Fibroblast of skin of left biceps (primary cell): ENCODE measurements around the gene GTF2A1L.
A peak's percentile ranks its signal among the peaks of the same experiment; 100 is the strongest.
"Not testable (repeated sequence)": the region's sequence is repeated elsewhere in the genome, so short reads cannot be mapped to it uniquely, and the experiment has no call there.

Source experiments
- DNase-seq, 2 experiments: peaks; one replicate each; pipeline ENCODE4 v3.0.0-alpha.2; 2013; ENCODE audit warnings: low read depth in 2 of 2

The GTF2A1L gene

GRCh38 chr2:48613211-48613610, 4.4 kb upstream of the GTF2A1L start:
- DNase-seq: no peak

GRCh38 chr2:48614581-48614980, 3.1 kb upstream of the GTF2A1L start:
- not testable (repeated sequence) for DNase-seq

- DNase-seq: no peak
These were observed 1.9 kb downstream of the GTF2A1L start for GRCh38 chr2:48619526-48619925.

DNA sequence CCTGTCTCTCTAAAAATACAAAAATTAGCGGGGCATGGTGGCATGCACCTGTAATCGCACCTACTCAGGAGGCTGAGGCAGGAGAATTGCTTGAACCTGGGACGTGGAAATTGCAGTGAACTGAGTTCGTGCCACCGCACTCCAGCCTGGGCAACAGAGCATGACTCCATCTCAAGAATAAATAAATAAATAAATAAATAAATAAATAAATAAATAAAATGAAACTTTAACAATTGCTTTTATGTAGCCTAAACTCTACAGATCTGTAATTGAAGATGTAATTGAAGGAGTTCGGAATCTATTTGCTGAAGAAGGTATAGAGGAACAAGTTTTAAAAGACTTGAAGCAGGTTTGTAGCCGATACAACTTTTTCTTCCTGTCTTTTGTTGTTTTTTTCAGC, 2.9 kb downstream of the GTF2A1L start:
- DNase-seq: no peak

- not testable (repeated sequence) for DNase-seq
These were observed 5.0 kb downstream of the GTF2A1L start for GRCh38 chr2:48622691-48623090.

DNA sequence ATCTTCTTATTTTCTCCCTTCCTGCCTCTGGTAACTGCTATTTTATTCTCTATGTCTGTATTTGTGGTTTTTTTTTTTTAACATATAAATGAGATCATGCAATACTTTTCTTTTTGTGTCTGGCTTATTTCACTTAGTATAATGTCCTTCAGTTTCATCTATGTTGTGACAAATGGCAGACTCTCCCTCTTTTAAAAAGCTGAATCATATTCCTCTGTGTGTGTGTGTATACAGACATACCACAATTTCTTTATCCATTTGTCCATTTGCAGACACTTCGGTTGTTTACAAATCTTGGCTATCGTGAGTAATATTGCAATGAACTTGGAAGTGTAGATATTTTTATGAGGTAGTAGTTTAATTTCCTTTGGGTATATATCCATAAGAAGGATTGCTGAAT, 7.0 kb downstream of the GTF2A1L start:
- no peak for DNase-seq

DNA sequence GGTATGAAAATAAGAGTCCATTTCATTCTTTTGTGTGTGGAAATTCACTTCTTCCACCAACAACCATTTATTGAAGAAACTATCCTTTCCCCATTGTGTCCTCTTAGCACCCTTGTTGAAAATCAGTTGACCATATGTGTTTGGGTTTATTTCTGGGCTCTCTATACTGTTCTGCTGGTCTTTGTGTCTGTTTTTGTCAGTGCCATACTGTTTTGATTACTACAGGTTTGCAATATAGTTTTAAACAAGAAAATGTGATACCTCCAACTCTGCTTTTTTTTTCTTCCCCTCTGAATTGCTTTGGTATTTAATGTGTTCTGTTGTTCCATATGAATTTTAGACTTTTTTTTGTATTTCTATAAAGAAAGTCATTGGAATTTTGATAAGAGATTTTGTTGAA, 8.4 kb downstream of the GTF2A1L start:
- no peak for DNase-seq

GRCh38 chr2:48633143-48633542, 15.5 kb downstream of the GTF2A1L start:
- DNase-seq: no peak

DNA sequence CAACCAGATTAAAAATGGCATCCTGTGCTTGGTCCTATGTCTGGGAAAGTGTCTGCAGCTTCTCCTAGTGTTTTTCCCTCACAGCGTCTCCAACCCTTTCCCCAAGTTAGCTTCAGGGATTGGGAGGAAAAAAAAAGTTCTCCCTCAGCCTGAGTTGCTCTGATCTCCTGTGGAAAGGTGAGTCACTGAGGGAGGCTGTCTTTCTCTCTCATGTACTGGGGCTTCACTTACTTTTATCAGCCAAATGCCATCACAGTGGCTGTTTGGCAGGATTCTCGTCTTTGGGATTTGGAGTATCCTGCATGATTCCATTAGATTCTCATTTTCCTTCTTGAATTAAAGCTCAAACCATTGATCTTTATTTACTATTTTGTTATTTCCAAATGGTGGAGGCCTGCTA, 18.1 kb downstream of the GTF2A1L start:
- no peak for DNase-seq

DNA sequence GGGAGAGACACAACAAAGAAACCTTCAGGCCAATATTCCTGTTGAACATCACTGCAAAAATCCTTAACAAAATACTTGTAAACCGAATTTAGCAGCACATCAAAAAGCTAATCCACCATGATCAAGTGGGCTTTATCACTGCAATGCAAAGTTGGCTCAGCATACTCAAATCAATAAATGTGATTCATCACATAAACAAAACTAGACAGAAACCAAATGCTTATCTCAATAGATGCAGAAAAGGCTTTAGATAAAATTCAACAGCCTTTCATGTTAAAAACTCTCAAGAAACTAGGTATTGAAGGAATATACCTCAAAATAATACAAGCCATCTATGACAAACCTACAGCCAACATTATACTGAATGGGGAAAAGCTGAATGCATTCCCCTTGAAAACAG, 20.6 kb downstream of the GTF2A1L start:
- DNase-seq: no peak

- DNase-seq: peak; percentile 85 to 87
These were observed 33.6 kb downstream of the GTF2A1L start for GRCh38 chr2:48651158-48651790.

DNA sequence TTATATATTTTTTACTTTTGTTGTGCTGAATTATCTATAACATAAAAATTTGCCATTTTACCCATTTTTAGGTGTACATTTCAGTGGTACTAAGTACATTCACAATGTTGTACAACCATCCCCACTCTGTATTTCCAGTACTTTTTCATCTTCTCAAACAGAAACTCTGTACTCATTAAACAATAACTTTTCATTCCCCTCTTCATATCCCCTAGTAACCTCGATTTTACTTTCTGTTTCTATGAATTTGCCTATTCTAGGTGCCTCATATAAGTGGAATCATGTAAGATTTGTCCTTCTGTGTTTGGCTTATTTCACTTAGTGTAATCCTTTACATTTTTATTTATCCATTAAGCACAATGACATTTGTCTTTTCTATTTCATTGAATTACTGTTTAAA, 51.3 kb downstream of the GTF2A1L start:
- no peak for DNase-seq

DNA sequence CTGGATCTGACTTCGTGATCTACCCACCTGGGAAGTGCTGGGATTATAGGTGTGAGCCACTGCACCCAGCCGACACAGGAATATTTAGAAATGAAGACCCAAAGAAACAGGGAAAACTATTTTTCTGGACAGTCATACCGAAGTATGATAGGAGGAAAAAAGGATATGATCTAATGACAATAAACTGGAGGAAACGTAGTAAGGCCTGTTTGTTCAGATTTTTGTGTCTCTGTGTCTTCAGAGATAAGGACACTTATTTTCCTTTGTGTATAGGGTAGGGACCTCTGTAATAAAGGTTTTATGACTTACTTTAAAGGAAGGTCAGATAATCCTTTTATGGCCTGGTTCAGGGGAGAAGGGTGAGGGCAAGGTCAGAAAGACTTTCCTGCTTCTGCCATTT, 55.9 kb downstream of the GTF2A1L start:
- no peak for DNase-seq

- DNase-seq: no peak
These were observed 57.3 kb downstream of the GTF2A1L start for GRCh38 chr2:48674933-48675332.

DNA sequence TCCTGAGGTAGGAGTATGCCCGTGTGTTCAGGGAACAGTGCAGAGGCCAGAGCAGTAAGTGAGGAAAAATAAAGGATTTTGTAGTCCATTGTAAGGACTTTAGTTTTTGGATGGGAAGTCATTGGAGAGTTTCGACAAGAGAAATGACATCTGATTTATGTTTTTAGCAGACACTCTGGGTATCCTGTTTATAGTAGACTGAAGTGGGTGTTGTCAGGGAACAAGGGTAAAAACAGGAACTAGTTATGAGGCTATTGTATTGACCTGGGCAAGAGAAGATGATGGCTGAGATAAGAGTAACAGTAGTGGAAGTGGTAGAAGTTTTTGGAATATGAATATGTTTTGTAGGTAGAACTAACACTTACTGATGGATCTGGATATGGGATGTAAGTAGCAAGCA, 59.8 kb downstream of the GTF2A1L start:
- no peak for DNase-seq

GRCh38 chr2:48685126-48685525, 67.5 kb downstream of the GTF2A1L start:
- no peak for DNase-seq

- DNase-seq: no peak
These were observed 74.5 kb downstream of the GTF2A1L start for GRCh38 chr2:48691935-48692691.

GRCh38 chr2:48693066-48693465, 75.4 kb downstream of the GTF2A1L start:
- no peak for DNase-seq

GRCh38 chr2:48693645-48694044, 76.0 kb downstream of the GTF2A1L start:
- no peak for DNase-seq

DNA sequence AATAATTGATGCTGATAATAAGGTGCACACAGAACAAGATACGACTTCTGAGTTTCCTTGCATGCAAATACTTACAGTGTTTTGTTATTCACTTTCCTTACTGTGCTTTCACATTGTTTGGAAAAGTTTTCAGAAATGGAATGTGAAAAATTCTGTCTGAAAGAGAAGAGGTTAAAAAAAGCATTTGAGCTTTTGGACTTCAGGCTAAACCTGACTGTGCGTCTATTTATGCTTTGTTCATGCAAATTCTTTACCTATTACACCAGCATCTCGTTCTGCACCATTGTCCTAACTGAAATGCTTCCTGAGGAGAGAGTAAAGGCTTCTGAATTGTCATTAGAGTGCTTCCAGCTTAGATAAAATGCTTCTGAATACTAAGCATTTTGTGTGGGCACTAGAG, 76.5 kb downstream of the GTF2A1L start:
- no peak for DNase-seq

GRCh38 chr2:48695991-48696390, 78.3 kb downstream of the GTF2A1L start:
- no peak for DNase-seq

GRCh38 chr2:48696881-48697280, 79.2 kb downstream of the GTF2A1L start:
- DNase-seq: no peak

GRCh38 chr2:48699348-48699930, 81.8 kb downstream of the GTF2A1L start:
- DNase-seq: peak; percentile 33 to 43
